Coronary artery (tissue), 2 donors: ENCODE results near the gene SLC19A1.

Experiments
- DNase-seq: peaks from one replicate; pipeline ENCODE4 v3.0.0-alpha.2; 2017; ENCODE audit warnings: low spot score
- H3K27ac ChIP-seq, 2 donors: fragments of 200-600 bp; sonication (generic); one replicate each; pipeline ENCODE4 v1.5.1; 2016 to 2019
- H3K4me3 ChIP-seq: fragments of 200-600 bp; sonication (generic); 2 replicates; pipeline ENCODE4 v1.5.1; 2016; ENCODE audit warnings: mild to moderate bottlenecking, moderate library complexity
- CTCF ChIP-seq: fragments of 200-600 bp; sonication (generic); IDR thresholded peaks from one replicate; pipeline ENCODE4 v1.5.1; 2019; ENCODE audit warnings: antibody characterized with exemption

Gene SLC19A1

GRCh38 chr21:45493401-45494001 lies 48.7 kb downstream of the SLC19A1 start:
- no peak for TF ChIP-seq CTCF
- DNase-seq = no peak
- no peak overlapping the region for H3K4me3 ChIP-seq
- H3K27ac ChIP-seq = no peak overlapping the region

GRCh38 chr21:45492765-45493164 lies 49.5 kb downstream of the SLC19A1 start:
- no peak for DNase-seq
- TF ChIP-seq CTCF = no peak
- no peak overlapping the region for H3K4me3 ChIP-seq
- no peak overlapping the region for H3K27ac ChIP-seq

GRCh38 chr21:45491623-45492022 lies 50.6 kb downstream of the SLC19A1 start:
- Histone ChIP-seq H3K27ac (no peak overlapping the region), H3K4me3 (no peak overlapping the region)
- TF ChIP-seq CTCF = no peak
- DNase-seq = no peak

GRCh38 chr21:45491056-45491455 lies 51.2 kb downstream of the SLC19A1 start:
- no peak for DNase-seq
- no peak overlapping the region for H3K27ac ChIP-seq
- H3K4me3 ChIP-seq = no peak overlapping the region
- TF ChIP-seq CTCF = no peak

- no peak overlapping the region for H3K4me3 ChIP-seq
- no peak for DNase-seq
- H3K27ac ChIP-seq = no peak overlapping the region
- TF ChIP-seq CTCF = no peak
These were observed 52.0 kb downstream of the SLC19A1 start for GRCh38 chr21:45490049-45490731.

- no peak for DNase-seq
- TF ChIP-seq CTCF = no peak
- no peak overlapping the region for H3K4me3 ChIP-seq
- H3K27ac ChIP-seq = no peak overlapping the region
These were observed 52.6 kb downstream of the SLC19A1 start for GRCh38 chr21:45489722-45489982.
